Fibroblast of skin of left biceps (primary cell): ENCODE results near the gene ATP5F1D.

ENCODE experiments used
- DNase-seq, 2 experiments: peaks; one replicate each; pipeline ENCODE4 v3.0.0-alpha.2; 2013; ENCODE audit warnings: low read depth in 2 of 2

ATP5F1D gene

DNA sequence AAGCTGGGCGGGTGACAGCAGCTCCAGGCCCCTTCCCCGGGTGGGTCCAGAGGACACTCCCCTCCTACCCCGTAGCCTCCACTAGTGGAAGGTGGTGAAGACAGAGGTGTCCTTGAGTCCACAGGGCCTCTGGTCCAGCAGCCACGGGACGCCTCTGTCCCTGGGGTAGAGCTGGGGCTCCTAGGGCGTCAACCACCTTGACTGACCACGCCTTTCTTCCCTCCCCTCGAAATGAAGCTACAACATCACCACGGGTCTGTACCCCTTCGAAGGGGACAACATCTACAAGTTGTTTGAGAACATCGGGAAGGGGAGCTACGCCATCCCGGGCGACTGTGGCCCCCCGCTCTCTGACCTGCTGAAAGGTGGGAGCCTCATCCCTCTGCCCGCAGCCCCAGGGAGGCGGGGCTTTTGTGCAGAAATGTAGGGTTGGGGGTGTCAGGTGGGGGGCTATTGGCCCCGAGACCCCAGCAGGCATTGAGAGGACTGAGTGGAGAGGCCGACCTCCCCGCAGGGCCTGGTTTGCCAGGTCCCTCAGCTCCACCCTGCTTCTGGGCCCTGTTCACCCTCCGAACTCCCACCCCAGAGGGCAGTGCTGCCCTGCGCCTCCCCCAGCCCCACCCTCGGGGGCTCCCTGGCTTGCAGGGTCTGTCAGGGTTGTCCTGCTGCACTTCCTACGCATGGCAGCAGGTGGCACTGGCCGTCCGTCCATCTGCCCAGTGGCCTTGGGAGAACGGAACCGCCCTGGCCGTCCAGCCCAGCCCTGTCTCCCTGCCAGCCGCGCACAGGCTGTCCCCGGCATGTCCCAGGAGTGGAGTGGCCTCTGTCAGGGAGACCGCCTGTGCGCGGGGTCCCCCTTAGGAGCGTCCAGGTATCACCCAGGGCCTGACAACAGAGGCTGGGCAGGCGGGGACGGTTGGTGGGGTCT lies 20.3 kb upstream of the ATP5F1D start:
- DNase-seq, result no peak

- DNase-seq, result no peak
Measured at GRCh38 chr19:1221904-1222255, 19.7 kb upstream of the ATP5F1D start.

- no peak for DNase-seq
Measured at GRCh38 chr19:1222394-1222793, 19.2 kb upstream of the ATP5F1D start.

DNA sequence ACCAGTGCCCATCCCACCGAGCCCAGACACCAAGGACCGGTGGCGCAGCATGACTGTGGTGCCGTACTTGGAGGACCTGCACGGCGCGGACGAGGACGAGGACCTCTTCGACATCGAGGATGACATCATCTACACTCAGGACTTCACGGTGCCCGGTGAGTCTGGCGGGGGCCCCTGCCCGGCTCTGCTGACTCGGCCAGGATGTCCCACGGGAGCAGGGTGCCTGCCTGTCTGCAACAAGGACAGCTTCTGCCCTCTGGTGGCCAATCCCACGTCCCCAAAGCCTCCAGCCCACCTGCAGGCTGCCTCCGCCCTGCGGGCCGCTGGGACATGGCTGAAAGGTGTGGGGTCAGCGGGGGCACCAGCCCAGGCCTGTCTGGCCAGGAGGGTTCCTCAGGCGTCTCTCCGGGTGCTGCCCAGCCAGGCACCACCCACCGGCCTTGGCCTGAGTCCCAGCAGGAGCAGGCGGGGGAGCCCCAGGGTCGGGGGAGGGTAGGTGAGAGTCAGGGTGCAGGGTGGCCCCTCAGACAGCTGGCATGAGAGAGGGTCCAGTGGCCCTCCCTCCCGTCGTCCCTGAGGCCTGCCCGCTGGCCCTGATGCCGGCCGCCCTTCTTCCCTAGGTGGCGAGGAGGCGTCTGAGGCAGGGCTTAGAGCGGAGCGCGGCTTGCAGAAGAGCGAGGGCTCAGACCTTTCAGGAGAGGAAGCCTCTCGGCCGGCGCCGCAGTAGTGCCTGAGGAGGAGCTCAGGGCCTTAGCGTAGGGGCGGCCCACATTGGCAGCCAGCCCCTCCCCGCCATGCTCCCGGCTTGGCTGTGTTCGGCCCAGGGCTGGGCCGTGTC lies 18.3 kb upstream of the ATP5F1D start:
- DNase-seq, result no peak

- DNase-seq, result no peak
Measured at GRCh38 chr19:1224047-1224825, 17.3 kb upstream of the ATP5F1D start.

DNA sequence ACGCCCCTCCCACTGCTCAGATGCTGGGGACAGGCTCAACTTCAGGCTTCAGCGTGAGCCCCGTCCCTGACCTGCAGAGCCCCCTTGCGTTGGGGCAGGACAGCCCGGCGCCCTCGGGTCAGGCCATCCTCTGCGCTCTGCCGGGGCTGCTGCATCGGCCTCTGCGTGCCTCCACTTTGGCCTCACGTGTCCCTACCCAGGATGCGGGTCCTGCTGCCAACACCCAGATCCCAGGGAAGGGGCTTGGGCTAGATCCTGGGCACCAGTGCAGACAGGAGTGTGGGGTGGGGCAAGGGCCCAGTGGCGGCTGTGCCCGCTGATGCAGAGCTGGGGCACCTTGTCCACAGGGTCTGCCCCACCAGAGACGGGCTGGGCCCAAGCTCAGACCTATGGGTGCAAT lies 16.7 kb upstream of the ATP5F1D start:
- no peak for DNase-seq

- DNase-seq, result no peak
Measured at GRCh38 chr19:1225440-1226226, 15.9 kb upstream of the ATP5F1D start.

DNA sequence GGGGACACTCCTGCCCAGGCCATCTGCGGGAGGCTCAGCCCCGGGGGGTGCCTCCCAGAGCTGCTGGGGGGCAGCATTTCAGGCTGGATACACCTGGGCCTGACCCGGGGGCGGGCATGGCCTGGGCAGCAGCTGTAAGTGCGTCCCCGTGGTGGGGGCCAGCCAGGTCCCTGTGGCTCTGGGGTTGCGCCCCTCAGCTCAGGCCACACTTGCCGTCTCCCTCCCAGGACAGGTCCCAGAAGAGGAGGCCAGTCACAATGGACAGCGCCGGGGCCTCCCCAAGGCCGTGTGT lies 15.4 kb upstream of the ATP5F1D start:
- no peak for DNase-seq

DNA sequence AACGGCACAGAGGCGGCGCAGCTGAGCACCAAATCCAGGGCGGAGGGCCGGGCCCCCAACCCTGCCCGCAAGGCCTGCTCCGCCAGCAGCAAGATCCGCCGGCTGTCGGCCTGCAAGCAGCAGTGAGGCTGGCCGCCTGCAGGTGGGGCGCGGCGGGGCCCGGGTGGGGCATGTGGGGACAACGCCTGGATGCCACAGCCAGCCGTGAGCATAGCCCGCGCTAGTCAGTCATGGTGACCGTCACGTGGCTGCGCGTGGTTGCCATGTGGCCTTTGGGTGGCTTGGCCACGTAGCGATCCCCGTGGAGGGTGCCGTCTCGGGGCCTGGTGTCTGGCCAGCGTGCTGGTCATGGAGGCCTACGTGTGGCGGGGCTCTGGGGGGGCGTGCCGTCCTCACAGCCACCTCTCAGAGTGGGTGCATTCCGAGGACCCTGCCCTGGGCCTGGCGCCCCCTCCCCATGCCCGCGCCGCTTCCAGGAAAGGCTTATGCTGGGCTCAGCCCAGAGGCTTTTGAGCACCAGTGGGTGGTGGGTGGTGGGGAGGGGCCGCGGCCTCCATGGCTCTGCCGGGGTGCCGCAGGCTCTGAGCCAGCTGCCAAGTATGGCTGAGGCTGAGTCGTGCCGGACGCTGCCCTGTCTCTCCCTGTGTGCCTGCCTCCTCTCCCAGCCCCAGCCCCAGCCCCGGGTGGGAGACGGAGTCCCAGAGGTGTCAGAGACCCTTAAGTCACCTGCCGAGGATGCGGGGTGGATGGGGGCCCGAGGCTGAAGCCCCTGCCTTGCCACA lies 14.8 kb upstream of the ATP5F1D start:
- no peak for DNase-seq

DNA sequence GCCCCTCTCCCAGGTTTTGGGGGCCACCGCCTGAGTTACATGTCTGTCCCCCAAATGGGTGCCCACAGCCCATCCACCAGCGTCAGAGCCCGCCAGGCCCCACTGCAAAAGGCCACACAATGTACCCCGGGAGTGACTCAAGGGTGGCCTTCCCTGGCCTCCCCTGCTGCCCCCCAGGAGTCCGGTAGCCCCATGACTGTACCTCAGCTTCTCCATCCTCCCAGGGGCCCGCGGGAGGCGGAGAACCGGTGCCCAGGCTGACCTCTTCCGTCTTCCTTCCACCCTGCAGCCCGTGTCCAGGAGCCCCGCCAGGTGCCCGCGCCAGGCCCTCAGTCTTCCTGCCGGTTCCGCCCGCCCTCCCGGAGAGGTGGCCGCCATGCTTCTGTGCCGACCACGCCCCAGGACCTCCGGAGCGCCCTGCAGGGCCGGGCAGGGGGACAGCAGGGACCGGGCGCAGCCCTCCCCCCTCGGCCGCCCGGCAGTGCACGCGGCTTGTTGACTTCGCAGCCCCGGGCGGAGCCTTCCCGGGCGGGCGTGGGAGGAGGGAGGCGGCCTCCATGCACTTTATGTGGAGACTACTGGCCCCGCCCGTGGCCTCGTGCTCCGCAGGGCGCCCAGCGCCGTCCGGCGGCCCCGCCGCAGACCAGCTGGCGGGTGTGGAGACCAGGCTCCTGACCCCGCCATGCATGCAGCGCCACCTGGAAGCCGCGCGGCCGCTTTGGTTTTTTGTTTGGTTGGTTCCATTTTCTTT lies 14.1 kb upstream of the ATP5F1D start:
- DNase-seq, result no peak

GRCh38 chr19:1228161-1228957 lies 13.2 kb upstream of the ATP5F1D start:
- DNase-seq, result no peak

- DNase-seq, result no peak
Measured at GRCh38 chr19:1229056-1229923, 12.3 kb upstream of the ATP5F1D start.

DNA sequence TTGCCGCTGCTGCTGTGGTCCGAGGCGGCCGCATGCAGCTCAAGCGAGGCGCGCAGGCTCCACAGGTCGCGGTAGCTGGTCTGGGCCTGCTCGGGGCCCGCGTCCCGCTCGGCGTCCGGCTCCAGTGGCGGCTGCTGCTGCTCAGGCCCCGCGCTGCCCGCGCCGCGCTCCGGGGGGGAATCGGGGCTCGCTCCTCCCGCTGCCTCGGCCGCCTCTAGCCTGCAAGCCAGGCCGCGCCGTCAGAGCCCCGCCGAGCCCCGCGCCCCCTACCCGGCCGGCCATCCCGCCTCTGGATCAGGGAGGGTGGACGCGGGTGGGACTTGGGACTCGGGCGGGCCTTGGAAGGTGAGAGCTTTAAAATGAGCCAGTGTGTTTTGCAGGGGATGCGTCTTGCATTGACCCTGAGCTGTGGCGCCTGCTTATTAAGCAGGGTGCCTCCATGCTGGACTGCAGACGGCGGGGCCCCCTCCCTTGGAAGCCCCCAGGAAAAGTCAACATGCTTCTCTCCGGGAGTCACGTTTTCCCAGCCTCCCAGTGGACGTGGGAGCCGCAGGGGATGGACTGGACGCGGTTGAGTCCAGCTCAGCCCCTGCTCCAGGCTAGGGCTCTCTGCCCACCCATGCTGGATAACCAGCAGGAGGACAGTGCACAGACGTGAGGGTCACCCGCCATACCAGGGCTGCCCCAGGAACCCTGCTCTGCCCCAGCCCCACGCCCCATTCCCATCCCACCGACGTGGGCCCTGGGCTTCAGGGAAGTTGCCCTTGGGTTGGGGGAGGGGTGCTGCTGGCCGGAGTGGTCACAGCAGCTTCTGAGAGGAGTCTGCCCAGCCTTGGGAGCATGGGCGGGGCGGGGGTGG lies 11.4 kb upstream of the ATP5F1D start:
- no peak for DNase-seq

DNA sequence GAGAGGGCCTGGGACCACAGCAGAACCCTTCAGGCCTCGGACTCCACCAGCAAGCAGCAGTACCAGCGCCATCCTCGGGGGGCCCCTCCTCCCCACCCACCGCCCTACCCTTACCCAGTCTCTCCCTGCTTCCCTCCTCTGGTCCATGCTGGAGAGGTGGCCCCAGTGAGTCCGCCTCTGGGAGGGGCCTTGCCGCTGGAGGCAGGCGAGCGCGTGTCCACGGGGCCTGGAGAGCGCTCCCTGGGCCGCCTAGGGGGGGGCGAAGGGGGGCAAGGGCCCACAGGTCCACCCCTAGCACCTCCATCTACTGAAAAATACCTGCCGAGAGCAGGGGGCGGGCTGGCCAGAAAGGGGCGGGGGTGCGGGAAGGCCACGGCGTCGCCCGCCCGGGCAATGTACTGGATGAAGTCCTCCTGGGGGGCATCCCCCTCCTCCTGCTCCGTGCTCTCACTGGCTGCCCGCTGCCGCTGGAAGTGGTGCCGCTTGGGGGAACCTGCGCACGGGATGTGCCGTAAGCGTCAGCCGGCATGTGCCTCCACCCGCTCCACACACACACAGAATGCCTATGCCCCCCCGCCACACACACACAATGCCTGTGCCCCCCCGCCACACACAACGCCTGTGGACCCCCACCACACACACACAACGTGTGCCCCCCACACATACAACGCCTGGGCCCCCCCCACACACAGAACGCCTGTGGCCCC lies 10.6 kb upstream of the ATP5F1D start:
- DNase-seq, result no peak

- DNase-seq, result no peak
Measured at GRCh38 chr19:1231729-1232637, 9.6 kb upstream of the ATP5F1D start.
